Measurements from ENCODE around the gene CCSER2.
"Not testable (repeated sequence)": the region's sequence is repeated elsewhere in the genome, so short reads cannot be mapped to it uniquely, and the experiment has no call there.

The CCSER2 gene

GRCh38 chr10:84391326-84391725 is 62.9 kb downstream of the CCSER2 start:
- no peak for DNase-seq (ENCODE audit: low read depth in 3 of 3, low spot score in 1 of 3)

GRCh38 chr10:84392181-84392580 is 63.8 kb downstream of the CCSER2 start:
- no peak for DNase-seq (ENCODE audit: low read depth in 3 of 3, low spot score in 1 of 3)

- DNase-seq (ENCODE audit: low read depth in 3 of 3, low spot score in 1 of 3): no peak
These were observed 67.2 kb downstream of the CCSER2 start for GRCh38 chr10:84395581-84395980.

GRCh38 chr10:84397735-84398144 is 69.4 kb downstream of the CCSER2 start:
- no peak for DNase-seq (ENCODE audit: low read depth in 3 of 3, low spot score in 1 of 3)

- no peak for DNase-seq (ENCODE audit: low read depth in 3 of 3, low spot score in 1 of 3)
These were observed 70.3 kb downstream of the CCSER2 start for GRCh38 chr10:84398696-84399095.

- no peak for DNase-seq (ENCODE audit: low read depth in 3 of 3, low spot score in 1 of 3)
These were observed 73.6 kb downstream of the CCSER2 start for GRCh38 chr10:84401854-84402611.

GRCh38 chr10:84404783-84405182 is 76.4 kb downstream of the CCSER2 start:
- no peak for DNase-seq (ENCODE audit: low read depth in 3 of 3, low spot score in 1 of 3)

GRCh38 chr10:84405662-84406061 is 77.3 kb downstream of the CCSER2 start:
- DNase-seq (ENCODE audit: low read depth in 3 of 3, low spot score in 1 of 3): no peak

GRCh38 chr10:84406561-84406960 is 78.2 kb downstream of the CCSER2 start:
- DNase-seq (ENCODE audit: low read depth in 3 of 3, low spot score in 1 of 3): no peak

- DNase-seq (ENCODE audit: low read depth in 3 of 3, low spot score in 1 of 3): no peak
These were observed 79.1 kb downstream of the CCSER2 start for GRCh38 chr10:84407388-84408049.

- DNase-seq (ENCODE audit: low read depth in 3 of 3, low spot score in 1 of 3): no peak
These were observed 84.1 kb downstream of the CCSER2 start for GRCh38 chr10:84412482-84412881.

- not testable (repeated sequence) for DNase-seq (ENCODE audit: low read depth in 3 of 3, low spot score in 1 of 3)
These were observed 85.7 kb downstream of the CCSER2 start for GRCh38 chr10:84414110-84414509.

- DNase-seq (ENCODE audit: low read depth in 3 of 3, low spot score in 1 of 3): no peak
These were observed 87.3 kb downstream of the CCSER2 start for GRCh38 chr10:84415539-84416244.

GRCh38 chr10:84416245-84416555 is 87.8 kb downstream of the CCSER2 start:
- DNase-seq (ENCODE audit: low read depth in 3 of 3, low spot score in 1 of 3): no peak

GRCh38 chr10:84423719-84424118 is 95.3 kb downstream of the CCSER2 start:
- DNase-seq (ENCODE audit: low read depth in 3 of 3, low spot score in 1 of 3): no peak

- DNase-seq (ENCODE audit: low read depth in 3 of 3, low spot score in 1 of 3): no peak
These were observed 96.4 kb downstream of the CCSER2 start for GRCh38 chr10:84424731-84425167.

GRCh38 chr10:84427903-84428650 is 99.7 kb downstream of the CCSER2 start:
- DNase-seq (ENCODE audit: low read depth in 3 of 3, low spot score in 1 of 3): no peak

GRCh38 chr10:84428711-84429110 is 100.3 kb downstream of the CCSER2 start:
- no peak for DNase-seq (ENCODE audit: low read depth in 3 of 3, low spot score in 1 of 3)

- peak; percentile 15 to 25 (median 16) for DNase-seq (ENCODE audit: low read depth in 3 of 3, low spot score in 1 of 3)
These were observed 101.6 kb downstream of the CCSER2 start for GRCh38 chr10:84429926-84430520.

GRCh38 chr10:84432891-84433290 is 104.5 kb downstream of the CCSER2 start:
- DNase-seq (ENCODE audit: low read depth in 3 of 3, low spot score in 1 of 3): no peak

GRCh38 chr10:84440781-84441180 is 112.4 kb downstream of the CCSER2 start:
- no peak for DNase-seq (ENCODE audit: low read depth in 3 of 3, low spot score in 1 of 3)

All from stimulated activated CD4-positive, alpha-beta T cell treated with anti-CD3 and anti-CD28 coated beads, TNF-alpha, amount 100 ng/mL, for 1 hour (primary cell).